ENCODE data around the gene YIF1B.
A peak's percentile ranks its signal among the peaks of the same experiment; 100 is the strongest.
"Not testable (repeated sequence)": the region's sequence is repeated elsewhere in the genome, so short reads cannot be mapped to it uniquely, and the experiment has no call there.

YIF1B gene

GRCh38 chr19:38315657-38316476 is at the start of gene YIF1B:
YIF1B (minus strand) TSS chr19:38315947; CDS start chr19:38315917, 30 bp downstream.
- DNase-seq (ENCODE audit: low spot score) = peak; percentile 98

GRCh38 chr19:38362946-38363688 is 47.4 kb upstream of the YIF1B start:
- DNase-seq (ENCODE audit: low spot score) = not testable (repeated sequence)

GRCh38 chr19:38362076-38362945 is 46.6 kb upstream of the YIF1B start:
- DNase-seq (ENCODE audit: low spot score) = peak; percentile 82

GRCh38 chr19:38361633-38362075 is 45.9 kb upstream of the YIF1B start:
- DNase-seq (ENCODE audit: low spot score) = peak; percentile 85

GRCh38 chr19:38360839-38361631 is 45.3 kb upstream of the YIF1B start:
- no peak for DNase-seq (ENCODE audit: low spot score)

- DNase-seq (ENCODE audit: low spot score) = no peak
These were observed 44.6 kb upstream of the YIF1B start for GRCh38 chr19:38360351-38360750.

GRCh38 chr19:38359242-38360021 is 43.7 kb upstream of the YIF1B start:
- DNase-seq (ENCODE audit: low spot score) = no peak

- no peak for DNase-seq (ENCODE audit: low spot score)
These were observed 42.3 kb upstream of the YIF1B start for GRCh38 chr19:38358071-38358470.

GRCh38 chr19:38355728-38356725 is 40.3 kb upstream of the YIF1B start:
- DNase-seq (ENCODE audit: low spot score) = no peak

- no peak for DNase-seq (ENCODE audit: low spot score)
These were observed 36.9 kb upstream of the YIF1B start for GRCh38 chr19:38352611-38353010.

GRCh38 chr19:38351865-38352395 is 36.2 kb upstream of the YIF1B start:
- no peak for DNase-seq (ENCODE audit: low spot score)

- no peak for DNase-seq (ENCODE audit: low spot score)
These were observed 35.1 kb upstream of the YIF1B start for GRCh38 chr19:38350883-38351282.

GRCh38 chr19:38346837-38347236 is 31.1 kb upstream of the YIF1B start:
- no peak for DNase-seq (ENCODE audit: low spot score)

GRCh38 chr19:38340927-38341326 is 25.2 kb upstream of the YIF1B start:
- no peak for DNase-seq (ENCODE audit: low spot score)

GRCh38 chr19:38339011-38339410 is 23.3 kb upstream of the YIF1B start:
- not testable (repeated sequence) for DNase-seq (ENCODE audit: low spot score)

- no peak for DNase-seq (ENCODE audit: low spot score)
These were observed 21.6 kb upstream of the YIF1B start for GRCh38 chr19:38337360-38337653.

GRCh38 chr19:38336638-38337359 is 21.1 kb upstream of the YIF1B start:
- DNase-seq (ENCODE audit: low spot score) = peak; percentile 93

- DNase-seq (ENCODE audit: low spot score) = peak; percentile 95
These were observed 20.3 kb upstream of the YIF1B start for GRCh38 chr19:38335949-38336637.
